Occipital lobe (tissue), 3 donors: Measurements from ENCODE around the gene ROR1. TPM values are rescaled to one million over a fixed set of nuclear protein-coding genes. Genes with fewer than 3 reads are reported as not detected.
"Not testable (repeated sequence)": the region's sequence is repeated elsewhere in the genome, so short reads cannot be mapped to it uniquely, and the experiment has no call there.

Source experiments
- DNase-seq: peaks from one replicate; lab custom pipeline; 2025; lab: John Stamatoyannopoulos, UW
- small RNA-seq: library from RNA; depleted of rRNA; stranded (forward); fragments of <200 nt; gene quantifications from one replicate; pipeline ENCODE3, GENCODE V24; 2014
- total RNA-seq: library from RNA; depleted of rRNA; stranded (reverse); fragments of >200 nt; gene quantifications from one replicate; pipeline ENCODE4 v1.2.3, GENCODE V29; 2014

ROR1 gene
- total RNA-seq, 1 donor from 2014 or later: 2.5 TPM

- DNase-seq: no peak
Measured at GRCh38 chr1:64212031-64212430, 438.2 kb downstream of the ROR1 start.

GRCh38 chr1:64215576-64215975 is 441.8 kb downstream of the ROR1 start:
- DNase-seq: no peak

- DNase-seq: no peak
Measured at GRCh38 chr1:64220241-64220640, 446.4 kb downstream of the ROR1 start.

GRCh38 chr1:64223329-64224151 is 449.7 kb downstream of the ROR1 start:
- no peak for DNase-seq

- not testable (repeated sequence) for DNase-seq
Measured at GRCh38 chr1:64224236-64224635, 450.4 kb downstream of the ROR1 start.

GRCh38 chr1:64228167-64228957 is 454.5 kb downstream of the ROR1 start:
- DNase-seq: no peak

GRCh38 chr1:64229307-64229706 is 455.5 kb downstream of the ROR1 start:
- no peak for DNase-seq

Small RNA genes lying within 50 kb of the gene (small RNA-seq; reads per million reads assigned to genes)
- gene RF00019 (not detected), gene RNU6-809P (not detected)

Other genes starting within 250 kb of the ROR1 start
- 20.6 TPM for gene PGM1, start 180.6 kb upstream of the ROR1 start, total RNA-seq